Osteoblast (primary cell): ENCODE results near the gene SORBS1. TPM values are rescaled to one million over a fixed set of nuclear protein-coding genes. Genes with fewer than 3 reads are reported as not detected.

ENCODE experiments used
- DNase-seq: peaks from one replicate; pipeline ENCODE4 v3.0.0; 2011; ENCODE audit warnings: low spot score, mixed read lengths; ENCODE audit not compliant: insufficient read length; ENCODE audit errors: missing footprints
- H2AFZ ChIP-seq: 2 replicates; pipeline ENCODE4 v1.6.0; 2011; ENCODE audit warnings: mild to moderate bottlenecking, low read length
- H3K27ac ChIP-seq: 2 replicates; pipeline ENCODE4 v1.5.1; 2011; ENCODE audit warnings: mild to moderate bottlenecking, low read depth, low read length, moderate library complexity
- H3K27me3 ChIP-seq: 2 replicates; pipeline ENCODE4 v1.6.0; 2012; ENCODE audit warnings: mild to moderate bottlenecking, control low read depth, inconsistent platforms, low read length, moderate library complexity; ENCODE audit not compliant: insufficient read depth
- H3K36me3 ChIP-seq: 2 replicates; pipeline ENCODE4 v1.5.1; 2011; ENCODE audit warnings: mild to moderate bottlenecking, low read length, control low read depth, moderate library complexity; ENCODE audit not compliant: insufficient read depth
- H3K4me1 ChIP-seq: 2 replicates; pipeline ENCODE4 v1.5.1; 2011; ENCODE audit warnings: mild to moderate bottlenecking, low read length, control low read depth, moderate library complexity; ENCODE audit not compliant: insufficient read depth
- H3K4me2 ChIP-seq: 2 replicates; pipeline ENCODE4 v1.6.0; 2011; ENCODE audit warnings: mild to moderate bottlenecking, low read length; ENCODE audit not compliant: insufficient read depth
- H3K4me3 ChIP-seq: fragments of 200-600 bp; sonication (generic); 3 replicates; pipeline ENCODE4 v1.5.1; 2012; ENCODE audit warnings: mild to moderate bottlenecking, low read length, inconsistent platforms; ENCODE audit not compliant: insufficient read depth
- H3K79me2 ChIP-seq: 2 replicates; pipeline ENCODE4 v1.6.0; 2012; ENCODE audit warnings: mild to moderate bottlenecking, low read length, control low read depth, inconsistent platforms; ENCODE audit not compliant: insufficient read depth
- H3K9me3 ChIP-seq: 2 replicates; pipeline ENCODE4 v1.5.1; 2011; ENCODE audit warnings: low read depth, low read length, control low read depth
- H4K20me1 ChIP-seq: 2 replicates; pipeline ENCODE4 v1.6.0; 2012; ENCODE audit warnings: mild to moderate bottlenecking, low read length, control low read depth; ENCODE audit not compliant: insufficient read depth
- total RNA-seq: library from RNA; depleted of rRNA; stranded (reverse); fragments of >200 nt; gene quantifications from 2 replicates; pipeline ENCODE4 v1.2.3, GENCODE V29; 2012
- TF ChIP-seq, protein P1 (sequence below): IDR thresholded peaks from 2 replicates; pipeline ENCODE4 v1.5.1; 2011; ENCODE audit warnings: mild to moderate bottlenecking, low read depth, low read length, moderate library complexity; ENCODE audit errors: extremely low read depth

The SORBS1 gene
- total RNA-seq, 1 donor, result 0.72 TPM

DNA sequence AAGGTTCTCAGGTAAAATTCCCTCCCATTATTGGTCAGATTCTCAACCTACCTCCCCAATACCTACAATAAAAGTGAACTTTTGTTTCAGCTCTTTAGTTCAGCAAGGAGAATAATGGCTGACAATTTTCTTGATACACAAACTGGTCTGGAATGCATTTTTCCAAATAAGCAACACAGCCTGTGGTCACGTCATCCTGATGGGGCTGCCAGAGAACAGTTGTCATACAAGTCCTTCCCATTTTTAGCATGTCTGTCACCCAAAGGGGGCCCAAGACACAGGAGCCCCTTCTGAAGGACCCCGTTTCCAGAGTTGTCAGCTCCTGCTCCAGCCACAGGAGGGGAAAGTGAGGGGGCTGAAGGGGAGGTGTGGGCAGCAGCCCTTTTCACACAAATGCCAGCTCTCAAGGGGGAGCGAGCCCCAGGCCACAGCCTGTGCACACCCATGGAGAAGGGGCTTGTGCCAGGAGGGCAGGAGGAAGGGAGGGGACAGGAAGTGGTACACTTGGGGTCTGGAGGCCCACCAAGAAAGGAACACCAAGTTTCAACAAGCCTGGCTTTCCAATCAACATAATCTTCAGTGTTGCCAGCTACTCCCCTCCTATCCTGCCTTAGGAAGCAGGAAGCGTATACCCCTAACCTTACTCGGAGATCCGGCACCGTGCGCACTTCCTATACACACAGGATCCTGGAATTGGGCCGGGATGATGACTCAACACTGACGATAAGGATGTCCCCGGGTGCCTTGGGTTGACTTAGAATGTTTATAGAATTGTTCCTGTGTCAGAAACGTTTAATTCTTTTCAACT, 227.0 kb downstream of the SORBS1 start:
- H3K4me1 ChIP-seq, result peaks cover 24% of the 10 kb centered on the region
- peak overlapping the region; percentile 97 for H2AFZ ChIP-seq
- peak overlapping the region; percentile 68 for H3K4me2 ChIP-seq
- H3K27me3 ChIP-seq, result no peaks in the 10 kb centered on the region
- peak overlapping the region; percentile 98 for H3K27ac ChIP-seq
- H3K9me3 ChIP-seq, result no peaks in the 10 kb centered on the region
- DNase-seq, result peak; percentile 86
- peak overlapping the region; percentile 44 for H3K4me3 ChIP-seq
- H4K20me1 ChIP-seq, result no peaks in the 10 kb centered on the region
- H3K79me2 ChIP-seq, result no peaks in the 10 kb centered on the region
- TF ChIP-seq, protein P1, sequence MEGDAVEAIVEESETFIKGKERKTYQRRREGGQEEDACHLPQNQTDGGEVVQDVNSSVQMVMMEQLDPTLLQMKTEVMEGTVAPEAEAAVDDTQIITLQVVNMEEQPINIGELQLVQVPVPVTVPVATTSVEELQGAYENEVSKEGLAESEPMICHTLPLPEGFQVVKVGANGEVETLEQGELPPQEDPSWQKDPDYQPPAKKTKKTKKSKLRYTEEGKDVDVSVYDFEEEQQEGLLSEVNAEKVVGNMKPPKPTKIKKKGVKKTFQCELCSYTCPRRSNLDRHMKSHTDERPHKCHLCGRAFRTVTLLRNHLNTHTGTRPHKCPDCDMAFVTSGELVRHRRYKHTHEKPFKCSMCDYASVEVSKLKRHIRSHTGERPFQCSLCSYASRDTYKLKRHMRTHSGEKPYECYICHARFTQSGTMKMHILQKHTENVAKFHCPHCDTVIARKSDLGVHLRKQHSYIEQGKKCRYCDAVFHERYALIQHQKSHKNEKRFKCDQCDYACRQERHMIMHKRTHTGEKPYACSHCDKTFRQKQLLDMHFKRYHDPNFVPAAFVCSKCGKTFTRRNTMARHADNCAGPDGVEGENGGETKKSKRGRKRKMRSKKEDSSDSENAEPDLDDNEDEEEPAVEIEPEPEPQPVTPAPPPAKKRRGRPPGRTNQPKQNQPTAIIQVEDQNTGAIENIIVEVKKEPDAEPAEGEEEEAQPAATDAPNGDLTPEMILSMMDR, result no peak
- no peaks in the 10 kb centered on the region for H3K36me3 ChIP-seq

DNA sequence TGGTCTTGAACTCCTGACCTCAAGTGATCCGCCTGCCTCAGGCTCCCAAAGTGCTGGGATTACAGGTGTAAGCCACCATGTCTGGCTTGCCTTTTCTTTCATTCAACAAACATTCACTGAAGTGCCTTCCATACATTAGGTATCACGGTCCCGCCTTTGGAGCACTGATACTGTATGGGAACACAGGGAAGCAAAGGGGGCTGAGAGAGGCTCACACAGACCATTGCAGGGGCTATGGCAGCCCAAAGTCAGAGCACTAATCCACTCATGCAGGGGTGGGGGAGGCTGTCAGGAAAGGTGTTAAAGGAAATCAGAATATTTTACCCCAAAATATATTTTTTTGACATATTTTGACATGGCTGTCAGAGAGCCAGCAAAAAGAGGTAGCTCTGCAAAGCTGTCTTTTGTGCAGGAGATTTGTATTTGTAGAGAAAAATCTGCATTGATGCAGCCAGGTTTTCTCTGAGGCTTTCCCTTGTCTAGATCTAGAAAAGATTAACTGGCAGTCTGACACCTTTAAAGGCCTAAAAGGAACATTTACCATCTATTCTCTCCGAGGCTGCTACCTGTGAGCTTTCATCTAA, 228.4 kb downstream of the SORBS1 start:
- no peaks in the 10 kb centered on the region for H4K20me1 ChIP-seq

DNA sequence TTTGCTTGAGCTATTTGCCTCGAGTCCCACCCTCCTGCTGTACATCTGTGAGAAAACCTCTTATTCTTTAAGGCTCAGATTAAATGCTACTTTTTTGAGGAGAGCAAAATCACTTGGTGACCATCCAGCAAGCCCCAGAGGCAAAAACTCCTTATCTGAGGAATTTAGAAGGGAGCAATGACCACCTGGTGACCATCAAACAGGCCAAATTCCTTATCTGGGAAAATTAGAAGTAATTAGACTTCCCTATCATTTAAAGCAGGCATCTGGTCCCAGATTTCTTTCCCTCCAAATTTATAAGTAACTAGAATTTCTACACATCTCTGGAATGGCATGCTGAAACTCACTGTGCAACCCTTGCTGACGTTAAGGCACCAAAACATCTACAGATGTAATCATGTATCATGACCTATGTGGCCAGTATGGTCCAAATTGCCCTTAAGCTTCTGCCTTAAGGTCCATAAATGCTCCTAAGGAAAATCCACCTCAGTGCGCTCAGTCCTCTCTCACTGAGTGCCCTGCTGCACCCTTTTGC, 229.5 kb downstream of the SORBS1 start:
- Histone ChIP-seq H3K4me1 (peaks cover 24% of the 10 kb centered on the region), H3K27ac (no peak overlapping the region)

More for the DNA sequence above, 228.4 kb downstream of the SORBS1 start:
- H3K4me1 ChIP-seq, result peaks cover 24% of the 10 kb centered on the region
- H3K4me3 ChIP-seq, result no peak overlapping the region
- H3K36me3 ChIP-seq, result no peaks in the 10 kb centered on the region
- H3K9me3 ChIP-seq, result no peaks in the 10 kb centered on the region
- no peak overlapping the region for H3K27ac ChIP-seq
- DNase-seq, result no peak
- H3K4me2 ChIP-seq, result no peak overlapping the region
- H3K79me2 ChIP-seq, result no peaks in the 10 kb centered on the region
- TF ChIP-seq, protein P1, result no peak
- H2AFZ ChIP-seq, result no peak overlapping the region
- H3K27me3 ChIP-seq, result no peaks in the 10 kb centered on the region

More for the DNA sequence above, 229.5 kb downstream of the SORBS1 start:
- H4K20me1 ChIP-seq, result no peaks in the 10 kb centered on the region
- H3K4me2 ChIP-seq, result no peak overlapping the region
- no peak for DNase-seq
- H3K9me3 ChIP-seq, result no peaks in the 10 kb centered on the region
- TF ChIP-seq, protein P1, result no peak
- H2AFZ ChIP-seq, result no peak overlapping the region
- H3K79me2 ChIP-seq, result no peaks in the 10 kb centered on the region
- no peaks in the 10 kb centered on the region for H3K27me3 ChIP-seq
- no peaks in the 10 kb centered on the region for H3K36me3 ChIP-seq
- H3K4me3 ChIP-seq, result no peak overlapping the region
